Jurkat, Clone E6-1 (cell line): ENCODE results near the gene KRT7.
"Not testable (repeated sequence)": the region's sequence is repeated elsewhere in the genome, so short reads cannot be mapped to it uniquely, and the experiment has no call there.

Experiments used
- DNase-seq: peaks from one replicate; pipeline ENCODE4 v3.0.0-alpha.2; 2011; ENCODE audit warnings: low read depth, low spot score
- H3K4me3 ChIP-seq: 2 replicates; pipeline ENCODE4 v1.5.1; 2011; ENCODE audit warnings: mild to moderate bottlenecking, low read length, control low read depth, moderate library complexity

The KRT7 gene

DNA sequence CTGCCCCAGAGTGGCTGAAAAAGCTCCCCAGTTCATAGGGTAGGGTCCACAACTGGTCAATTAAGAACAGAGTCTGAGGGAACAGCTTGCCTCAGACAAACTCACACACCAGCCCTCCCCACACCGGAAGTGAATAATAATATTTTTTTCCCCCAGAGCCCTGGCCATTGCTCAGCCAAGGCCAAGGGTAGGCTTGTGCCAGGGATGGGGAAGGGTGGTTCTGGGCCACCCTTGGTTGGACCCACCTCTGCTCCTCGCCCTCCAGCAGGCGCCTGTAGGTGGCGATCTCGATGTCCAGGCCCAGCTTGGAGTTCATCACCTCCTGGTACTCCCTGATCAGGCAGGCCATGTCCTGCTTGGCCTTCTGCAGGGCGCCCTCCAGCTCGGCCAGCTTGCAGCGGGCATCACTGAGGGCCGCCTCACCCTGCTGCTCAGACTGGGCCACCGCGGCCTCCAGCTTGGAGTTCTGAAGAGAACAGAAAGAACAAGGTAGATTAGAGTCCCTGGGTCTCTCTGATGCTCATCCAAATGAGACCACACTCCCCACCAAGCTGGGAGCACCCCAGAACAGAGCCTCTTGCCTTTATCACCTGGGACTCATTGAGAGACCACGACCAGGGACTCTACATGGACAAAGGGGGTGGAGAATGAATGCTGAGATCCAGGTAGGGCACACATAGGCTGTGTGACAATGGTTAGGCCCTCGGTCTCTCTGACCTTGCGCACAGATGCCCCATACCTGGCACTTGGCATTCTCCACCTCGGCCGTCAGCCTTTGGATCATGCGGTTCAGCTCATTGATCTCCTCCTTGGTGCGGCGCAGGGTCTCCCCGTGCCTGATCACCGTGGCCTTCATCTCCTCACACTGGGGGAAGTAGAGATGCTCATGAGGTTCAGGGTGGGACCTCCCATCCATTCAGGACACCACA lies 54.1 kb downstream of the KRT7 start:
- DNase-seq, H3K4me3 ChIP-seq: not testable (repeated sequence)

DNA sequence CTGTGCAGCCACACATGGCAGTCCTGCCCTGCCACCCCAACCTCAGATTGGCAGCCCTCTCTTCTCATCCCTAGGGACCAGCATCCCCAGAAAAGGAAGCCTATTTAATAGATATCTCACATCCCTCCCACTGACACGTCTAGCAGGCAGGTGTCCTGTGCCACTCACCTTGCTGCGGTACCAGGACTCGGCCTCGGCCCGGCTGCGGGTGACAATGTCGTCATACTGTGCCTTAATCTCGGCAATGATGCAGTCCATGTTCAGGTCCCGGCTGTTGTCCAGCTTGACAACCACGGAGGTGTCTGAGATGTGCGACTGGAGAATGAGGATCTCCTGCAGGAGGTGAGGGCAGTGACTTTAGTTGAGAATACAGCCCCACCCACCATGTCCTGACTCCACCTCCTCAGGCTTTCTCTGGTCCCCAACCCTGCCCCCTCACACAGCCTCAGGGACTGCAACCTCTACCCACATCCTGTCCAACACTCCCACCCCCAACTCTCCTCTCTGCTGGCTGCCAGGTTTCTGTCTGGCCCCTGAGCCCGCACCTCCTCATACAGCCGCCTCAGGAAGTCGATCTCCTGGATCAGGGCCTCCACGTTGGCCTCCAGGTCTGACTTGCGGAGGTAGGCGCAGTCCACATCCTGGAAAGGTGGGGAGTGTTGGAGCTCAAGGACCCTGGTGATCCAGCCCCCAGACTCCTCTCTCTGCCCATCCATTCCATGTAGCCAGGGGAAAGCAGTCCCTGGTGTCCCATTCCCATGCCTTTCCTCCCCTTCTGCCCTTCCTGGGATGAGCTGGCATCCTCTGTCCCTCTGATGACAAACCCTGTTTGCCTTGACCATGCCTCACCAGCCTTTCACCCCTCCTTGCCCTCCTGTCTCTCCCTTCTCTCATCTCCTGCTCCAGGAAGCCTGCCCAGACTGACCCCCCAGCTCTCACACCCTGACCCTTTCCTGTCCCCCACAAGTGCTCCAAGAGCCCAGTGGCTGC lies 55.1 kb downstream of the KRT7 start:
- not testable (repeated sequence) for H3K4me3 ChIP-seq, DNase-seq

DNA sequence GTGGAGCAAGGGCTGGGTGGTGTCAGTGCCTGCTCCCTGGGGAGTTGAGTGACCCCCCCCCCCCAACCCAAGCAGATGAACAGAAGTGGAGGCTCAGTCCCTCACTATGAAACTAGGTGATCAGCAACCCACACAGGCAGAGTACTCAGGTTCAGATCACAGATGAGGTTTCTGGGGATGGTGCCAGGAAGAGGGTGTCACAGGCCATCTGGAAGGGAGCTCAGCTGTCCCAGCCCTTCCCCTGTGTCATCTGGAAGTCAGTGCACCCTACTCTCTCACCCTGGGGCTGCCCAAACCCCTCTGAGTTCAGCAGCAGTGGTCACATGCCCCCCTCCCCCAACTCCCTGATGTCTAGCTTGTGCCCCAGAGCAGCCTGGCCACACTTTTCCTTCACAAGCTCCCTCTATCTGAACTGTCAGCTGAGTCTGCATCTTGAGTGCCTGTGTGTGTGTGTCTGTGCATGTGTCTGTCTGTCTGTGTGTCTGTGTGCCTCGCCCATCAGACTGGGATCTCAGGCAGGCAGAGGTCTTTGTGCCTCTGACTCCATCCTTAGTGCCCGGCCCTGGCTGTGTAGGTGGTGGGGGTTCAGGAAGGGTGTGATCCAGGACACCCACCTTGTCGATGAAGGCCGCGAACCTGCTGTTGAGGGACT lies 57.6 kb downstream of the KRT7 start:
- H3K4me3 ChIP-seq, DNase-seq: not testable (repeated sequence)

DNA sequence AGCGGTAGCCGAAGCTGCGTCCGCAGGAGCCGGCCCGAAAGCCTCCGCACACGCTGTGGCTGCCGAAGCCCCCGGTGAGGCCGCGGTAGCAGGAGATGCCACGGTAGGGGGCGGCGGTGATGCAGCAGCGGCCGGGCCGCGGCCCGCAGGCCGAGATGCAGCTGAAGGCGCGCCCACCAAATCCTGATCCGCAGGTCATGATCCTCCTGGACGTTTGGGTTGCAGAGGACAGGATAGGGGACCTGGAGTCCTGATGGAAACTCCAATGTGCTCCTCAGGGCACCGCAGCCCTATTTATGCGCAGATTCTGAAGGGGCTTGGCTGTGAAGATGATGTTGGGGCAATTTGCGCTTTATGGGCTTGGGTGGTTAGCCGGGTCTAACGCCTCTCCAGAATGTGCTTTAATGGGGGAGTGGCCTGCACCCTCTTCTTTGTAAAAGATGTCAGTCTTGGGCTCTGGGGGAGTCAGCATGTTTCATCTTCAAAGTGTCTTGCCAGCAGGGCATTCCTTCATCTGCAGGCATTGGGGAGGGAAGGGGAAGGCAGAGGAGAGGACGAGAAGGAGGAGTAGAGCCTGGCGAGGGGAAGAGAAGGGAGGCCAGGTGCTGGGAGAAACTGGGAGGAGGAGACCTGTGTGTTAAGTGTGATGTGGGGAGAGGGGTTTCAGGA lies 58.4 kb downstream of the KRT7 start, which contains the start of gene KRT81:
Gene KRT81, minus strand, starts transcription at position 268 of the 669 bp plus-strand sequence. Its CDS starts 69 bp downstream, at position 199.
- no peak within 1 kb of the TSS for H3K4me3 ChIP-seq
- no peak for DNase-seq

DNA sequence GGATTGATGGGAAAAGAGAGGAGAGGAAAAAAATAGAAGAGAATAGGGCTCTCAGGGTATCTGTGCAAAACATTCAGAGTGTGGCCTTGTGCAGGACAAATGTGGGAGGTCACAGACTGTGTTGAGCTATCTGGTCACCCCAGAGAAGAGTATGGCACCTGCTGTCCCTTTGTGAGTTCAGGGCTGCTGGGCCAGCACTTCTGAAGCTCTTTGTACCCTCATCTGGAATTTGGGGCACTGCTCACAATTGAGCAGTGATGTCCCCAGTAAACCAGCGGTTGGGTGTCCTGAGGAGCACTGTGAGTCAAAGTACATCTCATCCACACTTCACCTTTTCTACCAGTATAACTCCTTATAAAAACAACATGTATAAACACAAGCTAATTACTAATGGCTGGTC lies 60.9 kb downstream of the KRT7 start:
- H3K4me3 ChIP-seq = no peak overlapping the region
- no peak for DNase-seq

DNA sequence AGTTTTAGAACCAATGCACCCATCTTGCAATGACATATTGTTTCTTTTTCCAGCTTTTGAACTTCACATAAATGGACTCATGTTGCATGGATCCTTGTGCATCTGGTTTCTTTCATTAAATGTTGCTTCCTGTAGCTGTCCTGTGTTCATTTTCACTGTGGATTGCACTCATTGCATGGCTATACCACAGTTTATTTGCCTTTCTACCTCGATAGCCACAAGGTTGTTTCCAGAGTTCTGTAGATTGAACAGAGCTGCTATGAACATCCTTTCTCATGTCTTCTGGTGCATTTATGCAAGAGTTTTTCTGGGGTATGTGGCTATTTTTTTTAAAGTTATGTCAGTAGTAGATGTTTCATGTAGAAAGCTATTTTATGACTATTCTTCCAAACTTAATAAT lies 61.8 kb downstream of the KRT7 start:
- H3K4me3 ChIP-seq = no peak overlapping the region
- no peak for DNase-seq

DNA sequence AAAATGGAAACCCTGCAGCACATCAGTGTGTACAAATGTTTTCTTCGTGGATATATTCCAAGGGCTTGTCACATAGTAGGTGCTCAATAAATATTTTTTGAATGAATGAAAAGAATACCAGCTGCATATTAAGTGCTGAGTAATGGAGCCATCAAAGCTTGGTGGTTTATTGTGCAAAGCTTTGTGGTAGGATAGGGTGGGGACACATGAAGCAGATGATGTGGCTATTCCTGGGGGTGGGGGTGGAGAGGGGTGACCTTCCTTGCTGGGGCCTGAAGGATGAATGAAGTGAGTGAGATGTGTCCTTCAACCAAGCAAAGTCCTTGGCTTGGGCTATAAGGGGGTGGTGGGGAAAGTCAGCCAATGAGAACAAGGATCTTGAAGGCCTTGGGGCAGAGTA lies 62.6 kb downstream of the KRT7 start:
- no peak overlapping the region for H3K4me3 ChIP-seq
- no peak for DNase-seq

DNA sequence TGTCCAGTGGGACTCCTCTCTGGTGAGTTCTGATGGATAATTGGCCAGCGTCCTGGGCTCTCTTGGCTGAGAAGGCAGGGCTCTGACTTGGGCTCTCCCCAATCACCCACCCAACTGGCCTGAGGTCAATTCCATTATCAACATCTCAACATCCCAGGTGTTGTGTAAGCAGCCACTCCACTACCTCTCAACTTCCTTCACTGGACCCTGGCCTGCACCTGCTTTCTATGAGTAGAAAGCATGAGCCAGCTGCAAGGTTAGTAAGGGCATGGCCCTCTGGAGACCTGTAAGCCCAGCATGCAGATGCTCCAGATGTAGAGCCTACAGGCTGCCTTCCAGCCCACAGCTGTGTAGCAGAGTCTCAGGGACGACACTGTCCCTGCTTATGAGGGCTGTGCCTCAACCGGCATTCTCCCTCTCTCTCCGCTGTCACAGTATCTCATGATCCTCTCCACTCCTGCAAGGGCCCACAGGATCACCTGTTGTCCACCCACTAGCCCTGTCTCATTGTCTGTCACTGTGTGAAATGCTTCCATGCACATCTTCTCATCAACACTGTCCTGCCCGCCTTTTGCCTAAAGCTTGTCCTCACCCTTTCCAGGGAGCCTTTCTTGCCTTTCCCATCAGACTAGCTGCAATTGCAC lies 63.7 kb downstream of the KRT7 start:
- H3K4me3 ChIP-seq = no peak overlapping the region

More for the DNA sequence above, 63.7 kb downstream of the KRT7 start:
- no peak for DNase-seq
